Neural crest cell (in vitro differentiated cells): ENCODE measurements around the gene CLDN18. TPM values are rescaled to one million over a fixed set of nuclear protein-coding genes. Genes with fewer than 3 reads are reported as not detected.

Source experiments
- DNase-seq: peaks from one replicate; pipeline ENCODE4 v3.0.0; 2021; ENCODE audit warnings: low read depth, mixed read lengths, low spot score
- H3K27ac Mint-ChIP-seq: one replicate; pipeline ENCODE4 v1.8.0; 2021; ENCODE audit warnings: mild to moderate bottlenecking, mixed read lengths; ENCODE audit not compliant: unreplicated experiment
- H3K27me3 Mint-ChIP-seq: 2 replicates; pipeline ENCODE4 v1.8.0; 2021; ENCODE audit warnings: low read depth, mild to moderate bottlenecking, mixed read lengths
- H3K36me3 Mint-ChIP-seq: 2 replicates; pipeline ENCODE4 v1.8.0; 2021; ENCODE audit warnings: low read depth, mild to moderate bottlenecking, mixed read lengths
- H3K4me1 Mint-ChIP-seq: 2 replicates; pipeline ENCODE4 v1.8.0; 2021; ENCODE audit warnings: mixed read lengths
- H3K4me3 Mint-ChIP-seq: one replicate; pipeline ENCODE4 v1.8.0; 2021; ENCODE audit warnings: mild to moderate bottlenecking, mixed read lengths
- H3K9me3 Mint-ChIP-seq: 2 replicates; pipeline ENCODE4 v1.8.0; 2021; ENCODE audit warnings: mixed read lengths
- CTCF ChIP-seq: fragments of 200-600 bp; sonication (generic); conservative IDR thresholded peaks from 2 replicates; pipeline ENCODE4 v1.5.0; 2021; ENCODE audit warnings: antibody characterized with exemption, mild to moderate bottlenecking
- total RNA-seq: library from RNA; stranded (reverse); gene quantifications from 2 replicates; pipeline ENCODE4 v1.2.1, GENCODE V29; 2021

The CLDN18 gene
- total RNA-seq, 1 donor from 2014 or later: not detected

- Mint-ChIP-seq H3K36me3 (peaks cover 2% of the 10 kb centered on the region), H3K27ac (no peak overlapping the region)
- TF ChIP-seq CTCF: no peak
Measured at GRCh38 chr3:138011722-138012121, 1.8 kb downstream of the CLDN18 start.

GRCh38 chr3:138012526-138012925 lies 2.6 kb downstream of the CLDN18 start:
- Mint-ChIP-seq H3K9me3 (peaks cover 2% of the 10 kb centered on the region), H3K4me1 (no peaks in the 10 kb centered on the region), H3K4me3 (no peak overlapping the region), H3K36me3 (peaks cover 2% of the 10 kb centered on the region), H3K27me3 (no peaks in the 10 kb centered on the region), H3K27ac (no peak overlapping the region)
- no peak for DNase-seq
- TF ChIP-seq CTCF: no peak

More at GRCh38 chr3:138011722-138012121, 1.8 kb downstream of the CLDN18 start:
- Mint-ChIP-seq H3K27me3 (no peaks in the 10 kb centered on the region), H3K4me1 (no peaks in the 10 kb centered on the region), H3K9me3 (peaks cover 2% of the 10 kb centered on the region), H3K4me3 (no peak overlapping the region)
- no peak for DNase-seq

GRCh38 chr3:138016065-138016464 lies 6.1 kb downstream of the CLDN18 start:
- Mint-ChIP-seq H3K36me3 (peaks cover 3% of the 10 kb centered on the region), H3K9me3 (peaks cover 4% of the 10 kb centered on the region), H3K27ac (no peak overlapping the region), H3K27me3 (no peaks in the 10 kb centered on the region), H3K4me3 (no peak overlapping the region), H3K4me1 (no peaks in the 10 kb centered on the region)
- no peak for TF ChIP-seq CTCF
- DNase-seq: no peak

- H3K4me3 Mint-ChIP-seq: no peak overlapping the region
- H3K27ac Mint-ChIP-seq: no peak overlapping the region
- no peaks in the 10 kb centered on the region for H3K4me1 Mint-ChIP-seq
- peaks cover 3% of the 10 kb centered on the region for H3K36me3 Mint-ChIP-seq
- H3K27me3 Mint-ChIP-seq: no peaks in the 10 kb centered on the region
- TF ChIP-seq CTCF: no peak
- H3K9me3 Mint-ChIP-seq: peaks cover 2% of the 10 kb centered on the region
- DNase-seq: no peak
Measured at GRCh38 chr3:138019281-138020069, 9.5 kb downstream of the CLDN18 start.

GRCh38 chr3:138023754-138024153 lies 13.8 kb downstream of the CLDN18 start:
- no peak for DNase-seq
- Mint-ChIP-seq H3K4me1 (no peaks in the 10 kb centered on the region), H3K27ac (no peak overlapping the region), H3K36me3 (peaks cover 5% of the 10 kb centered on the region), H3K4me3 (no peak overlapping the region), H3K27me3 (no peaks in the 10 kb centered on the region), H3K9me3 (no peaks in the 10 kb centered on the region)
- no peak for TF ChIP-seq CTCF
